Progenitor cell of endocrine pancreas (in vitro differentiated cells): ENCODE results near the gene SLC25A42. TPM values are rescaled to one million over a fixed set of nuclear protein-coding genes. Genes with fewer than 3 reads are reported as not detected.
"Not testable (repeated sequence)": the region's sequence is repeated elsewhere in the genome, so short reads cannot be mapped to it uniquely, and the experiment has no call there.

Experiments
- DNase-seq: peaks from one replicate; pipeline ENCODE4 v3.0.0; 2021; ENCODE audit warnings: low spot score; ENCODE audit not compliant: unreplicated experiment
- H3K27ac Mint-ChIP-seq: 2 replicates; pipeline ENCODE4 v1.8.0; 2021; ENCODE audit warnings: mild to moderate bottlenecking, moderate library complexity, mixed read lengths
- H3K27me3 Mint-ChIP-seq: 2 replicates; pipeline ENCODE4 v1.8.0; 2021; ENCODE audit warnings: mixed read lengths
- H3K36me3 Mint-ChIP-seq: 2 replicates; pipeline ENCODE4 v1.8.0; 2022; ENCODE audit warnings: mixed read lengths; ENCODE audit not compliant: insufficient read depth
- H3K4me1 Mint-ChIP-seq: 2 replicates; pipeline ENCODE4 v1.8.0; 2021; ENCODE audit warnings: low read depth, mixed read lengths
- H3K4me3 Mint-ChIP-seq: 2 replicates; pipeline ENCODE4 v1.8.0; 2021; ENCODE audit warnings: low read depth, mild to moderate bottlenecking, moderate library complexity, mixed read lengths
- H3K9me3 Mint-ChIP-seq: 2 replicates; pipeline ENCODE4 v1.8.0; 2021; ENCODE audit warnings: low read depth, mixed read lengths
- CTCF ChIP-seq: fragments of 200-600 bp; sonication (generic); IDR thresholded peaks from one replicate; pipeline ENCODE4 v1.5.0; 2021; ENCODE audit warnings: antibody characterized with exemption, mild to moderate bottlenecking; ENCODE audit not compliant: unreplicated experiment
- total RNA-seq: library from RNA; stranded (reverse); gene quantifications from 2 replicates; pipeline ENCODE4 v1.2.1, GENCODE V29; 2021

SLC25A42 gene
- total RNA-seq, 1 donor from 2014 or later: 10.5 TPM

GRCh38 chr19:19101540-19101939, 37.7 kb downstream of the SLC25A42 start:
- H3K27ac Mint-ChIP-seq: no peak overlapping the region
- H3K9me3 Mint-ChIP-seq: no peaks in the 10 kb centered on the region
- H3K27me3 Mint-ChIP-seq: no peaks in the 10 kb centered on the region
- DNase-seq: no peak
- no peak for TF ChIP-seq CTCF
- peaks cover 6% of the 10 kb centered on the region for H3K36me3 Mint-ChIP-seq
- H3K4me1 Mint-ChIP-seq: peaks cover 12% of the 10 kb centered on the region
- H3K4me3 Mint-ChIP-seq: no peak overlapping the region

- H3K4me1 Mint-ChIP-seq, H3K27ac Mint-ChIP-seq, H3K27me3 Mint-ChIP-seq, H3K4me3 Mint-ChIP-seq, DNase-seq, H3K36me3 Mint-ChIP-seq, H3K9me3 Mint-ChIP-seq: not testable (repeated sequence)
Measured at GRCh38 chr19:19102566-19102965, 38.8 kb downstream of the SLC25A42 start.

- TF ChIP-seq CTCF: no peak
Measured at GRCh38 chr19:19103167-19103566, 39.4 kb downstream of the SLC25A42 start.

GRCh38 chr19:19105365-19106055, 41.7 kb downstream of the SLC25A42 start:
- H3K27ac Mint-ChIP-seq: peak overlapping the region; percentile 96
- peaks cover 8% of the 10 kb centered on the region for H3K4me1 Mint-ChIP-seq
- no peaks in the 10 kb centered on the region for H3K9me3 Mint-ChIP-seq
- peak overlapping the region; percentile 76 for H3K4me3 Mint-ChIP-seq
- TF ChIP-seq CTCF: no peak
- H3K36me3 Mint-ChIP-seq: peaks cover 4% of the 10 kb centered on the region
- H3K27me3 Mint-ChIP-seq: peaks cover 9% of the 10 kb centered on the region
- DNase-seq: peak; percentile 42

More at GRCh38 chr19:19103167-19103566, 39.4 kb downstream of the SLC25A42 start:
- Mint-ChIP-seq H3K9me3 (no peaks in the 10 kb centered on the region), H3K4me1 (peaks cover 8% of the 10 kb centered on the region), H3K27ac (no peak overlapping the region), H3K4me3 (no peak overlapping the region), H3K36me3 (peaks cover 5% of the 10 kb centered on the region), H3K27me3 (peaks cover 3% of the 10 kb centered on the region)
- no peak for DNase-seq

GRCh38 chr19:19106056-19106551, 42.3 kb downstream of the SLC25A42 start:
- no peak for TF ChIP-seq CTCF
- no peak for DNase-seq
- peaks cover 2% of the 10 kb centered on the region for H3K36me3 Mint-ChIP-seq

GRCh38 chr19:19106938-19107337, 43.1 kb downstream of the SLC25A42 start:
- DNase-seq, H3K27ac Mint-ChIP-seq, H3K9me3 Mint-ChIP-seq, H3K4me1 Mint-ChIP-seq, H3K36me3 Mint-ChIP-seq, H3K4me3 Mint-ChIP-seq: not testable (repeated sequence)
- H3K27me3 Mint-ChIP-seq: peaks cover 14% of the 10 kb centered on the region

More at GRCh38 chr19:19106056-19106551, 42.3 kb downstream of the SLC25A42 start:
- Mint-ChIP-seq H3K27me3 (peaks cover 9% of the 10 kb centered on the region), H3K4me3 (peak overlapping the region; percentile 76), H3K9me3 (no peaks in the 10 kb centered on the region), H3K27ac (peak overlapping the region; percentile 96), H3K4me1 (peaks cover 8% of the 10 kb centered on the region)
